Measurements from ENCODE around the gene AHNAK2.

GRCh38 chr14:105026033-105026785, 48.0 kb upstream of the AHNAK2 start:
- TF ChIP-seq GABPA (IDR thresholded peaks at IDR 0.05; ENCODE audit: low read depth) (no peak), POLR2AphosphoS5 (IDR thresholded peaks at IDR 0.05; ENCODE audit: low read depth) (no peak)
- TF ChIP-seq, protein P1, sequence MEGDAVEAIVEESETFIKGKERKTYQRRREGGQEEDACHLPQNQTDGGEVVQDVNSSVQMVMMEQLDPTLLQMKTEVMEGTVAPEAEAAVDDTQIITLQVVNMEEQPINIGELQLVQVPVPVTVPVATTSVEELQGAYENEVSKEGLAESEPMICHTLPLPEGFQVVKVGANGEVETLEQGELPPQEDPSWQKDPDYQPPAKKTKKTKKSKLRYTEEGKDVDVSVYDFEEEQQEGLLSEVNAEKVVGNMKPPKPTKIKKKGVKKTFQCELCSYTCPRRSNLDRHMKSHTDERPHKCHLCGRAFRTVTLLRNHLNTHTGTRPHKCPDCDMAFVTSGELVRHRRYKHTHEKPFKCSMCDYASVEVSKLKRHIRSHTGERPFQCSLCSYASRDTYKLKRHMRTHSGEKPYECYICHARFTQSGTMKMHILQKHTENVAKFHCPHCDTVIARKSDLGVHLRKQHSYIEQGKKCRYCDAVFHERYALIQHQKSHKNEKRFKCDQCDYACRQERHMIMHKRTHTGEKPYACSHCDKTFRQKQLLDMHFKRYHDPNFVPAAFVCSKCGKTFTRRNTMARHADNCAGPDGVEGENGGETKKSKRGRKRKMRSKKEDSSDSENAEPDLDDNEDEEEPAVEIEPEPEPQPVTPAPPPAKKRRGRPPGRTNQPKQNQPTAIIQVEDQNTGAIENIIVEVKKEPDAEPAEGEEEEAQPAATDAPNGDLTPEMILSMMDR (IDR thresholded peaks at IDR 0.05; ENCODE audit: insufficient read depth, low read length), result no peak

Measured in HL-60 (cell line).